ENCODE measurements around the gene UGT1A8.
"Not testable (repeated sequence)": the region's sequence is repeated elsewhere in the genome, so short reads cannot be mapped to it uniquely, and the experiment has no call there.

Gene UGT1A8

GRCh38 chr2:233605680-233606079, 11.8 kb upstream of the UGT1A8 start:
- Mint-ChIP-seq H3K27ac (no peak overlapping the region), H3K36me3 (no peaks in the 10 kb centered on the region), H3K4me1 (no peaks in the 10 kb centered on the region), H3K9me3 (peaks cover under 1% of the 10 kb centered on the region), H3K27me3 (peaks cover 18% of the 10 kb centered on the region), H3K4me3 (no peak overlapping the region)
- CTCF ChIA-PET = no interaction called here
- no peak for DNase-seq

- DNase-seq = no peak
- no peaks in the 10 kb centered on the region for H3K4me1 Mint-ChIP-seq
- peaks cover 11% of the 10 kb centered on the region for H3K9me3 Mint-ChIP-seq
- CTCF ChIA-PET = interaction anchor here (1.0 kb wide), 1 partner anchor 27 kb away, joined by 3 read pairs; no protein-coding TSS in a partner anchor
- no peak overlapping the region for H3K4me3 Mint-ChIP-seq
- H3K36me3 Mint-ChIP-seq = no peaks in the 10 kb centered on the region
- H3K27me3 Mint-ChIP-seq = peaks cover 14% of the 10 kb centered on the region
- no peak overlapping the region for H3K27ac Mint-ChIP-seq
These were observed 6.1 kb upstream of the UGT1A8 start for GRCh38 chr2:233611284-233611683.

GRCh38 chr2:233620204-233620603, 2.8 kb downstream of the UGT1A8 start:
- H3K9me3 Mint-ChIP-seq = no peaks in the 10 kb centered on the region
- H3K27me3 Mint-ChIP-seq = peaks cover 12% of the 10 kb centered on the region

DNA sequence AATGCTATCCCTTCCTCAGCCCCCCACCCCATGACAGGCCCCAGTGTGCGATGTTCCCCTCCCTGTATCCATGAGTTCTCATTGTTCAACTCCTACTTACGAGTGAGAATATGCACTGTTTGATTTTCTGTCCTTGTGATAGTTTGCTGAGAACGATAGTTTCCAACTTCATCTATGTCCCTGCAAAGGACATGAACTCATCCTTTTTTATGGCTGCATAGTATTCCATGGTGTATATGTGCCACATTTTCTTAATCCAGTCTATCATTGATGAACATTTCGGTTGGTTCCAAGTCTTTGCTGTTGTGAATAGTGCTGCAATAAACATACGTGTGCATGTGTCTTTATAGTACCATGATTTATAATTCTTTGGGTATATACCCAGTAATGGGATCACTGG, 4.4 kb downstream of the UGT1A8 start:
- peaks cover 12% of the 10 kb centered on the region for H3K27me3 Mint-ChIP-seq
- H3K27ac Mint-ChIP-seq, H3K4me1 Mint-ChIP-seq, H3K4me3 Mint-ChIP-seq, DNase-seq, CTCF ChIA-PET, H3K9me3 Mint-ChIP-seq, H3K36me3 Mint-ChIP-seq: not testable (repeated sequence)

More at GRCh38 chr2:233620204-233620603, 2.8 kb downstream of the UGT1A8 start:
- CTCF ChIA-PET = no interaction called here
- no peak overlapping the region for H3K4me3 Mint-ChIP-seq
- no peaks in the 10 kb centered on the region for H3K36me3 Mint-ChIP-seq
- no peak overlapping the region for H3K27ac Mint-ChIP-seq
- DNase-seq = no peak
- no peaks in the 10 kb centered on the region for H3K4me1 Mint-ChIP-seq

- H3K4me3 Mint-ChIP-seq = no peak overlapping the region
- peaks cover 12% of the 10 kb centered on the region for H3K27me3 Mint-ChIP-seq
- DNase-seq = no peak
- no peaks in the 10 kb centered on the region for H3K36me3 Mint-ChIP-seq
- H3K27ac Mint-ChIP-seq = no peak overlapping the region
- no peaks in the 10 kb centered on the region for H3K4me1 Mint-ChIP-seq
- CTCF ChIA-PET = no interaction called here
- H3K9me3 Mint-ChIP-seq = no peaks in the 10 kb centered on the region
These were observed 10.0 kb downstream of the UGT1A8 start for GRCh38 chr2:233627331-233628025.

DNA sequence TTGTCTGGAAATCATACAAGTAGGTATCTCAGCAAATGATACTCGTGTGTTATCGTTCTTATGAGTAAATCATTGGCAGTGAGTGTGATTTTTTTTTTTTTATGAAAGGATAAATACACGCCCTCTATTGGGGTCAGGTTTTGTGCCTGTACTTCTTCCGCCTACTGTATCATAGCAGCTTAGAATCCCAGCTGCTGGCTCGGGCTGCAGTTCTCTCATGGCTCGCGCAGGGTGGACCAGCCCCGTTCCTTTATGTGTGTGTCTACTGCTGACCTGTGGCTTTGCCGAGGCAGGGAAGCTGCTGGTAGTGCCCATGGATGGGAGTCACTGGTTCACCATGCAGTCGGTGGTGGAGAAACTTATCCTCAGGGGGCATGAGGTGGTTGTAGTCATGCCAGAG, 18.9 kb downstream of the UGT1A8 start, which contains the start of gene UGT1A10:
Gene UGT1A10 (plus strand): TSS at position 143 of the 400 bp plus-strand sequence. CDS start 75 bp downstream, at position 218.
- H3K4me3 Mint-ChIP-seq, DNase-seq, H3K4me1 Mint-ChIP-seq, CTCF ChIA-PET, H3K27me3 Mint-ChIP-seq, H3K9me3 Mint-ChIP-seq, H3K27ac Mint-ChIP-seq, H3K36me3 Mint-ChIP-seq: not testable (repeated sequence)

GRCh38 chr2:233638836-233639235, 21.4 kb downstream of the UGT1A8 start:
- Mint-ChIP-seq H3K27me3 (peaks cover 8% of the 10 kb centered on the region), H3K27ac (no peak overlapping the region), H3K9me3 (no peaks in the 10 kb centered on the region), H3K4me1 (no peaks in the 10 kb centered on the region), H3K4me3 (no peak overlapping the region), H3K36me3 (no peaks in the 10 kb centered on the region)
- no peak for DNase-seq
- CTCF ChIA-PET = no interaction called here

GRCh38 chr2:233639860-233640259, 22.4 kb downstream of the UGT1A8 start:
- Mint-ChIP-seq H3K27ac (no peak overlapping the region), H3K9me3 (peaks cover 2% of the 10 kb centered on the region), H3K27me3 (peaks cover 8% of the 10 kb centered on the region), H3K4me1 (no peaks in the 10 kb centered on the region), H3K4me3 (no peak overlapping the region), H3K36me3 (no peaks in the 10 kb centered on the region)
- CTCF ChIA-PET = no interaction called here
- DNase-seq = no peak

DNA sequence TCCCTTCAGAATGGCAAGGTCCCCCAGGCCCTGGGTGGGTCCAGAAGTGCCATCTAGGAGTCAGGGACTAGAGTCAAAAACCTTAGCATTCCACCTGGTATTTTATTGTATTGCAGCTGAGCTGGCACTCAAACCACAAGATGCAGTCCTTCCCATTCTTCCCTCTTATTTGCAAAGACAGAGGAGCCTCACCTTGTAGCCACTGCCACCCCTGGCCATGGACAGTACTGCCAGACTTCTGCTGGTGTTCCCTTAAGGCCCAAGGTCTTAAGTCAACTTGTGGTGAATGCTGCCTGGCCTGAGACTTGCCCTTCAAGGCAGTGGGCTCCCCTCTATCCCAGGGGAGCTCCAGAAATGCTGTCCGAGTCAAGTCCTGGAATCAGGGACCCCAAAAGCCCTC, 25.7 kb downstream of the UGT1A8 start:
- peaks cover 21% of the 10 kb centered on the region for H3K9me3 Mint-ChIP-seq
- no peak for DNase-seq
- H3K4me1 Mint-ChIP-seq = no peaks in the 10 kb centered on the region
- no peak overlapping the region for H3K4me3 Mint-ChIP-seq
- no peaks in the 10 kb centered on the region for H3K36me3 Mint-ChIP-seq
- no peak overlapping the region for H3K27ac Mint-ChIP-seq
- CTCF ChIA-PET = no interaction called here
- H3K27me3 Mint-ChIP-seq = peaks cover 8% of the 10 kb centered on the region

DNA sequence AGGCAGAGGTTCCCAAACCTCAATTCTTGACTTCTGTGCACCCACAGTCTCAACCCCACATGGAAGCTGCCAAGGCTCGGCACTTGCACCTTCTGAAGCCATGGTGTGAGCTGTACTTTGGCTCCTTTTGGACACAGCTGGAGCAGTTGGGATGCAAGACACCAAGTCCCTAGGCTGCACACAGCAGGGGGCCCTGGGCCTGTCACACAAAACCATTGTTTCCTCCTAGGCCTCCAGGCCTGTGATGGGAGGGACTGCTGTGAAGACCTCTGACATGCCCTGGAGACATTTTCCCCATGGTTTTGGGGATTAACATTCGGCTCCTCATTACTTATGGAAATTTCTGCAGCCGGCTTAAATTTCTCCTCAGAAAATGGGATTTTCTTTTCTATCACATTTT, 28.6 kb downstream of the UGT1A8 start:
- H3K9me3 Mint-ChIP-seq = peaks cover 21% of the 10 kb centered on the region
- CTCF ChIA-PET, H3K27ac Mint-ChIP-seq, H3K27me3 Mint-ChIP-seq, DNase-seq, H3K36me3 Mint-ChIP-seq, H3K4me3 Mint-ChIP-seq, H3K4me1 Mint-ChIP-seq: not testable (repeated sequence)

DNA sequence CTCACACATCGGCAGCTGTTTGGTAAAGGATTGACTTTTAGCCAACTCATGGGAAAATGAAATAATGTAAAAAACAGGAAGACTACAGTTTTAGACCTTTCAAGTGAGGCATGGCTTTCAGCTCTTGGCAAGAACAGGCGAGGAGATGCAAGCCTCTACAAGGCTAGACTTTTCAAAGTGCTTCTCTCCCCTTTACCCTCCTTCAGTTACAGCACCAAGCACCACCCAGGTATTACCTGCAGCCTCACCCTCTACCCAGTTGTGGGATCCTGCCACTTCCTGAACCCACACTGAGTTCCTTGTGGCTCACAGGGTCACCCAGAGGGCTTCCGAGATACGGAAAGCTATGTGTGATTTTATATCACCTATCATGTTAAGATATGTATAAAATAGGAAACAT, 33.5 kb downstream of the UGT1A8 start:
- no peaks in the 10 kb centered on the region for H3K4me1 Mint-ChIP-seq
- CTCF ChIA-PET = no interaction called here
- no peak overlapping the region for H3K4me3 Mint-ChIP-seq
- H3K9me3 Mint-ChIP-seq = peaks cover 11% of the 10 kb centered on the region
- no peaks in the 10 kb centered on the region for H3K36me3 Mint-ChIP-seq
- H3K27me3 Mint-ChIP-seq = peaks cover 9% of the 10 kb centered on the region
- H3K27ac Mint-ChIP-seq = no peak overlapping the region
- no peak for DNase-seq

DNA sequence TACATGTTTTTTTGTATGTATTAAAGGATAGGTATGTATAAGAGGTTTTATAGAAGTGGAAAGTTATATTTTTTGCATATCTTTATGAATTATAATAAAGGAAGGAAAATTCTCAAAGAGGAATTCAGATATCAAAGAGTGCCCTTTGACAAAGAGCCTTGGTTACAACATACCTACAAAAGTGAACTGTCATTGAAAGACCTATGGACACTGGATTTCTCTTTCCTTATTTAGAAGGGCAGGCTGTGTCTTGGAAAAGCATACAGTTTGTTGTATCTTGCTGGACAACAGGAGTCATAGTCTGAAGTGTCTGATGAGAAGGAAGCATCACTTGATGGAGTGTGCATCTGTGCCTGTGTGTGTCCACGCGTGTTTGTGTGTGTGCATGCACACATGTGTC, 34.0 kb downstream of the UGT1A8 start:
- Mint-ChIP-seq H3K9me3 (peaks cover 9% of the 10 kb centered on the region), H3K27me3 (peaks cover 9% of the 10 kb centered on the region), H3K27ac (no peak overlapping the region), H3K4me3 (no peak overlapping the region), H3K36me3 (no peaks in the 10 kb centered on the region), H3K4me1 (no peaks in the 10 kb centered on the region)
- no peak for DNase-seq
- CTCF ChIA-PET = no interaction called here

- Mint-ChIP-seq H3K9me3 (no peaks in the 10 kb centered on the region), H3K36me3 (no peaks in the 10 kb centered on the region), H3K27ac (no peak overlapping the region), H3K27me3 (peaks cover 20% of the 10 kb centered on the region), H3K4me1 (no peaks in the 10 kb centered on the region), H3K4me3 (no peak overlapping the region)
- no peak for DNase-seq
- CTCF ChIA-PET = no interaction called here
These were observed 37.1 kb downstream of the UGT1A8 start for GRCh38 chr2:233654501-233654900.

DNA sequence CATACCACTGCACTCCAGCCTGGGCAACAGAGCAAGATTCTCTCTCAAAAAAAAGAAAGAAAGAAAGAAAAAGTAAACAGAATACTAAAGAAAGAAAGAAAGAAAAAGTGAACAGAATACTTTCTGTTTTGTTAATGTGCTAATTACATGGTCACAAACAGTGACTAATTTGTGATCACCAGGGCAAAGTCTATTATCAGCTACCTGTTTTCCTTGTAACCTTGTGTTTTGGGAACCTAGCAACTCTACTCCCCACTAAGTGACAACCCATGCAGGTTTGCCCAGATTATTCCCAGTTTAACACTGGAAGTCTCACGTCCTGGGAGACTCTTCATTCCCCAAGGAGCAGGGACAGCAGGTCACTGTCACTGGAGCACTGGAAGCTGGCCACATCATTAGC, 37.6 kb downstream of the UGT1A8 start:
- Mint-ChIP-seq H3K4me3 (no peak overlapping the region), H3K4me1 (no peaks in the 10 kb centered on the region), H3K27ac (no peak overlapping the region), H3K27me3 (peaks cover 21% of the 10 kb centered on the region), H3K36me3 (no peaks in the 10 kb centered on the region), H3K9me3 (no peaks in the 10 kb centered on the region)
- CTCF ChIA-PET = no interaction called here
- DNase-seq = no peak

DNA sequence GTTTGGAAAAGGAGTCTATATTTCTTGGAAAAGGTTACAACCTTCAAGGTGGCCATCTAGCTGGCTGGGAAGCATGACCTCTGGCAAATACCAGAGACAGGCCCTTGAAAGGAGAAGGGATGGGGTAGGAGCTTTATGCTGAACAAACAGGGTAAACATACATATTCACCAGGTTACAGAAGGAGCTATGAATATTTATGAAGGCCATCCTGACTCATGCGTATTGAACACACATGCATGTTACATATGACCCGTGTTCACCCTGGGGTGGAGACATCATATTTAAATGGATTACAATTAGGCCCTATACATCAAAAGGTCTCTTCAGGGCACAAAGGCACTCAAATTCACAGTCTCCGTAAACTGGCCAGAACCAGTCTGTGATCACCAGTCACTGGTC, 38.5 kb downstream of the UGT1A8 start:
- H3K27ac Mint-ChIP-seq, CTCF ChIA-PET, H3K4me1 Mint-ChIP-seq, H3K36me3 Mint-ChIP-seq, DNase-seq, H3K4me3 Mint-ChIP-seq, H3K9me3 Mint-ChIP-seq: not testable (repeated sequence)
- peaks cover 23% of the 10 kb centered on the region for H3K27me3 Mint-ChIP-seq

DNA sequence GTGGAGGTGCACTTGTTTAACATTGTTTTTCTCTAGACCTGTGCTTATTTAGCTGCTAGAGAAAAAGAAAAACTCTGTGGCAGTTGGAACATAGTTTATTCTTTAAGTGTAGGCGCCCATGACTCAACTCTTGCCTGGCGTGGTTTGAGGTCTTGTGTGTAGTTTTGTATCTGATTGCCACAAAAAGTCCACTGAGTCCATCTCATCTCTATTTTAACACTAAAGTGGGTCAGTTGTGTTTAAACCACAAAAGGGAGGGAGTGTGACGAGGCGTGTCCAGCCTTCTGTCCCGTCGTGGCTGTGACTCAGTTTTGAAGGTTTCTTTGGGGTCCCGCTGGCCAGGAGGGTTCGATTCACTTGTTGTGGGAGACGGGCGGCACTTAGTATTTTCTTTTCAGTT, 39.0 kb downstream of the UGT1A8 start:
- H3K9me3 Mint-ChIP-seq = no peaks in the 10 kb centered on the region
- no peak for DNase-seq
- H3K36me3 Mint-ChIP-seq = no peaks in the 10 kb centered on the region
- no peaks in the 10 kb centered on the region for H3K4me1 Mint-ChIP-seq
- no peak overlapping the region for H3K4me3 Mint-ChIP-seq
- H3K27me3 Mint-ChIP-seq = peaks cover 25% of the 10 kb centered on the region
- no peak overlapping the region for H3K27ac Mint-ChIP-seq
- CTCF ChIA-PET = no interaction called here
